GM19395 (cell line): ENCODE measurements around the gene PDE3B.

Experiments used
- ATAC-seq: cut with Tn5 transposase; IDR thresholded peaks from one replicate; pipeline ENCODE4 v1.9.1; 2021; ENCODE audit warnings: mild to moderate bottlenecking, moderate library complexity; ENCODE audit not compliant: unreplicated experiment

The PDE3B gene

DNA sequence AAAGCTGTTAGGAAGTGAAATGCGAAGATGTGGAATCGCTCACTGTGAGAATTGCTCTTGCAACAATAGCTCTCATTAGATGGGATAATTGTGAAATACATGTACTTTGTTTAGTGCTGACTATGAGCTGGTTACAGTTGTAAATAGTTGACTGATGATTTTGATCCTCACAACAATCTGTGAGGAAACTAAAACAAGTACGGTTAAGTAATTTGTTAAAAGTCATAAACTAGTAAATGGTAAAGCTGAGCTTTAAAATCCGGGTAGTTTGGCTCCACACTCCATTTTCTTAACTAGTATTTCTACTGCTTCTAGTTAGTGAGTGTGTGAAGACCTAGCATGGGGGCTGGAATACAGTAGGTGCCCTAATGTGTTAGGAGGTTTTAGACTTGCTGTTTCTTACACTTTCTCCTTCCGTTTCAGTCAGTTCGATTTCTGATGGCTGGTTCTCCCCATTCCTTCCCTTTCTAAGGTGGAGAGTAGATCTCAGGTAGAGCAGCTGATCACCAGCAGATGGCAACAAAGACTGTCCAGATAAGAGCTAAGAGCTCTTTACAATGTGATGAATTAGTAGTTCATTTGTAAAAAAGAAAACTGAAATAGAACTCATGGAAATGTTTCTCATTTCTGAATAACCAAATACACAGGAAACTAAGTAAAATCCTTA lies 264.7 kb downstream of the PDE3B start:
- ATAC-seq: no peak

DNA sequence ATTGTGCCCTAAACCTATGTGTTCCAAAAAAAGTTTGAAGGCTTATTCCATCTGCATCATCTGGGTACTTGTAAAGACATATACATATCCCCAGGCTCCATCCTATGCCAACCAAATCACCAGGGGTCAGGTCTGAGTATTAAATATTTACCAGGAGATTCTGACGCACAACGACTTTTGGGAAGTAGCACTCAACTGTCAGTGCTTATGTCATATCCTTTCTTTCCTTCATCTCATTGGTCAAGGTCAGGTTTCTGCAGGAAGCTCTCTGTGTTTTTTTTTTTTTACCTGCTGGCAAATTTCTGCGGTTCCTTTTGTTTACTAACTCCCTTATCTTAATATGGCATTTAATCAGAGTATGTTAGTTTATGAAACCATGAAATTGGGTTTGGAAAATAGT lies 270.9 kb downstream of the PDE3B start:
- no peak for ATAC-seq

GRCh38 chr11:14916403-14916802 lies 272.8 kb downstream of the PDE3B start:
- no peak for ATAC-seq
